Measurements from ENCODE around the gene CMTM5. TPM values are rescaled to one million over a fixed set of nuclear protein-coding genes. Genes with fewer than 3 reads are reported as not detected.
"Not testable (repeated sequence)": the region's sequence is repeated elsewhere in the genome, so short reads cannot be mapped to it uniquely, and the experiment has no call there.

Gene CMTM5
- polyA plus RNA-seq, 1 donor (not counting 4 experiments of a cell fraction or from before 2014, with no cell fraction given), result not detected

GRCh38 chr14:23425169-23425568 lies 48.3 kb downstream of the CMTM5 start:
- Histone ChIP-seq H3K27me3 (ENCODE audit: control insufficient read depth, extremely low read depth, insufficient read depth, low read length) (peaks cover 4% of the 10 kb centered on the region), H3K36me3 (ENCODE audit: control insufficient read depth in 2 of 2, extremely low read depth in 1 of 2, insufficient read depth in 2 of 2, low read length in 2 of 2) (no peaks in the 10 kb centered on the region), H3K9ac (ENCODE audit: control insufficient read depth, extremely low read depth, insufficient read depth, low read length) (no peak overlapping the region), H3K4me3 (ENCODE audit: control insufficient read depth in 2 of 3, extremely low read depth in 1 of 3, insufficient read depth in 2 of 3, low read depth in 1 of 3, low read length in 3 of 3) (no peak overlapping the region), H2AFZ (ENCODE audit: control insufficient read depth, low read length) (no peak overlapping the region), H4K20me1 (ENCODE audit: control insufficient read depth, extremely low read depth, insufficient read depth, low read length) (no peaks in the 10 kb centered on the region), H3K9me1 (ENCODE audit: control insufficient read depth, extremely low read depth, insufficient read depth, low read length) (no peaks in the 10 kb centered on the region), H3K79me2 (ENCODE audit: control insufficient read depth, insufficient read depth, low read length) (no peaks in the 10 kb centered on the region), H3K9me3 (ENCODE audit: control insufficient read depth, low read depth, low read length) (no peaks in the 10 kb centered on the region), H3K4me1 (ENCODE audit: control insufficient read depth, extremely low read depth, insufficient read depth, low read length) (no peaks in the 10 kb centered on the region), H3K27ac (ENCODE audit: control insufficient read depth, insufficient read depth, low read length) (no peak overlapping the region), H3K4me2 (ENCODE audit: control insufficient read depth, extremely low read depth, insufficient read depth, low read depth, low read length) (no peak overlapping the region)
- no peak for FAIRE-seq
- no peak for DNase-seq (ENCODE audit: low read depth, low spot score)
- dilution Hi-C loops (cut with MboI; ENCODE audit: extremely low pct_ligation_motif_present, low sequenced_read_pairs), result no loop called here
- no peak for TF ChIP-seq EZH2 (IDR thresholded peaks at IDR 0.05; ENCODE audit: low read length)
- no peak for TF ChIP-seq CTCF (optimal IDR thresholded peaks at IDR 0.05 in 1 of 3, IDR thresholded peaks at IDR 0.05 in 1 of 3, conservative IDR thresholded peaks at IDR 0.05 in 1 of 3; ENCODE audit: extremely low read depth in 1 of 3, insufficient read depth in 2 of 3, low read length in 3 of 3)

GRCh38 chr14:23425798-23426197 lies 49.0 kb downstream of the CMTM5 start:
- H3K27ac ChIP-seq (ENCODE audit: control insufficient read depth, insufficient read depth, low read length); FAIRE-seq; dilution Hi-C loops (cut with MboI; ENCODE audit: extremely low pct_ligation_motif_present, low sequenced_read_pairs): not testable (repeated sequence)

More at GRCh38 chr14:23425798-23426197, 49.0 kb downstream of the CMTM5 start:
- not testable (repeated sequence) for DNase-seq (ENCODE audit: low read depth, low spot score); H3K36me3 ChIP-seq (ENCODE audit: control insufficient read depth in 2 of 2, extremely low read depth in 1 of 2, insufficient read depth in 2 of 2, low read length in 2 of 2); H3K9ac ChIP-seq (ENCODE audit: control insufficient read depth, extremely low read depth, insufficient read depth, low read length); H3K4me2 ChIP-seq (ENCODE audit: control insufficient read depth, extremely low read depth, insufficient read depth, low read depth, low read length); H4K20me1 ChIP-seq (ENCODE audit: control insufficient read depth, extremely low read depth, insufficient read depth, low read length); H3K9me1 ChIP-seq (ENCODE audit: control insufficient read depth, extremely low read depth, insufficient read depth, low read length); H2AFZ ChIP-seq (ENCODE audit: control insufficient read depth, low read length); H3K4me3 ChIP-seq (ENCODE audit: control insufficient read depth in 2 of 3, extremely low read depth in 1 of 3, insufficient read depth in 2 of 3, low read depth in 1 of 3, low read length in 3 of 3); H3K9me3 ChIP-seq (ENCODE audit: control insufficient read depth, low read depth, low read length); H3K27me3 ChIP-seq (ENCODE audit: control insufficient read depth, extremely low read depth, insufficient read depth, low read length); H3K79me2 ChIP-seq (ENCODE audit: control insufficient read depth, insufficient read depth, low read length); H3K4me1 ChIP-seq (ENCODE audit: control insufficient read depth, extremely low read depth, insufficient read depth, low read length)

All from keratinocyte (primary cell).